RWPE1 (cell line): Measurements from ENCODE around the gene SH3TC2.

Experiments used
- CTCF ChIA-PET: fragments of 350-600 bp; sonication (Branson Sonifier 250); formaldehyde crosslinking; extraction: SDS; loops from one replicate; lab custom pipeline; 2021; lab: Yijun Ruan, JAX
- POLR2A ChIA-PET: fragments of 400-600 bp; formaldehyde crosslinking; extraction: SDS; loops from one replicate; lab custom pipeline; 2020; ENCODE audit warnings: antibody characterized with exemption; ENCODE audit not compliant: low non-redundant PET; lab: Yijun Ruan, JAX
- DNase-seq: peaks from one replicate; pipeline ENCODE4 v3.0.0; 2012; ENCODE audit warnings: low spot score
- H3K27ac ChIP-seq: fragments of 450-650 bp; 2 replicates; pipeline ENCODE4 v1.5.1; 2017
- TF ChIP-seq, protein P1 (sequence below): fragments of 450-650 bp; conservative IDR thresholded peaks from 2 replicates; pipeline ENCODE4 v1.5.1; 2017; ENCODE audit warnings: low read depth, mild to moderate bottlenecking

The SH3TC2 gene

DNA sequence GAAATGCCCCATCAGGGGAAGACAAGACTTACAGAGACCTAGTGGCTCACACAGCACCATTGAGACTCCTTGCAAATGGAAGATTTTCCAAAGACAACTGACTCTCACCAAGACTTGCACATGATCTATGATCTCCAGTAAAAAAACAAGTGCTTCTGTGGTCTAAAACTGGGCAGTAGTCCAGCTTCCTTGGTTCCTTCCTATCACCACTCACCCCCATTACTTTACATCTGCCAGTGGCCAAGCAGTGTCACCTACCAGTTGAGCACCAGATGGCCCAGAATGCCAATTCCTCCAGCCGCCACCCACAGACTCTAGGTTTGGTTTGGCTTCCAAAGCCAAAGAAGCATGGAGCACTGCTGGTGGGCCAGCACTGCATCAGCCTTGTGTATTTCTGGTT lies 47.7 kb downstream of the SH3TC2 start:
- H3K27ac ChIP-seq, result no peak overlapping the region
- ChIA-PET POLR2A (no interaction called here), CTCF (interaction anchor here (0.7 kb wide), 1 partner anchor 269 kb away, joined by 3 read pairs; no protein-coding TSS in a partner anchor)
- no peak for DNase-seq
- TF ChIP-seq, protein P1, sequence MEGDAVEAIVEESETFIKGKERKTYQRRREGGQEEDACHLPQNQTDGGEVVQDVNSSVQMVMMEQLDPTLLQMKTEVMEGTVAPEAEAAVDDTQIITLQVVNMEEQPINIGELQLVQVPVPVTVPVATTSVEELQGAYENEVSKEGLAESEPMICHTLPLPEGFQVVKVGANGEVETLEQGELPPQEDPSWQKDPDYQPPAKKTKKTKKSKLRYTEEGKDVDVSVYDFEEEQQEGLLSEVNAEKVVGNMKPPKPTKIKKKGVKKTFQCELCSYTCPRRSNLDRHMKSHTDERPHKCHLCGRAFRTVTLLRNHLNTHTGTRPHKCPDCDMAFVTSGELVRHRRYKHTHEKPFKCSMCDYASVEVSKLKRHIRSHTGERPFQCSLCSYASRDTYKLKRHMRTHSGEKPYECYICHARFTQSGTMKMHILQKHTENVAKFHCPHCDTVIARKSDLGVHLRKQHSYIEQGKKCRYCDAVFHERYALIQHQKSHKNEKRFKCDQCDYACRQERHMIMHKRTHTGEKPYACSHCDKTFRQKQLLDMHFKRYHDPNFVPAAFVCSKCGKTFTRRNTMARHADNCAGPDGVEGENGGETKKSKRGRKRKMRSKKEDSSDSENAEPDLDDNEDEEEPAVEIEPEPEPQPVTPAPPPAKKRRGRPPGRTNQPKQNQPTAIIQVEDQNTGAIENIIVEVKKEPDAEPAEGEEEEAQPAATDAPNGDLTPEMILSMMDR, result no peak

GRCh38 chr5:149014571-149015031 lies 48.3 kb downstream of the SH3TC2 start:
- ChIA-PET POLR2A (no interaction called here), CTCF (interaction anchor here (0.6 to 0.7 kb wide), 4 partner anchors 268 to 1092 kb away, joined by 3 to 5 read pairs (median 3); no protein-coding TSS in a partner anchor)
- no peak overlapping the region for H3K27ac ChIP-seq
- no peak for DNase-seq
- TF ChIP-seq, protein P1, result no peak

DNA sequence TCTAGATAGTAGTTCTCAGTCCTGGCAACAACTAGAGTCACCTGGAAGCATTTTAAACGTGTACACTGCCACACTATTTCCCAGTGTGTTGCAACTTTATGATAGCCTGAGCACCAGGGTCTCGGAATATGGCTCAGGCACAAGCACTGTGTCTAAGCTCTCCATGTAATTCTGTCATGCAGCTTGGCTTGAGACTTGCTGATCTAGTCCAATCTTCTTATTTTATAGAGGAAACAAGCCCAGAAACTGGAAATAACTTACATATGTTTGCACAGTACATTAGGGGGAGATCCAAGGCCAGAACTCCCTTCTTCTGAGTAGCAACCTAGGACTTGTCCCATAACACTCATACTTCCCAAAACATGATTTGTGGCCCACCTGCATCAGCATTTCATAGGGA lies 49.1 kb downstream of the SH3TC2 start:
- TF ChIP-seq, protein P1, result no peak
- CTCF ChIA-PET, result interaction anchor here (0.6 kb wide), 1 partner anchor 1092 kb away, joined by 5 read pairs; no protein-coding TSS in a partner anchor

GRCh38 chr5:149012350-149012749 lies 50.5 kb downstream of the SH3TC2 start:
- H3K27ac ChIP-seq, result no peak overlapping the region
- DNase-seq, result no peak
- ChIA-PET POLR2A (no interaction called here), CTCF (interaction anchor here (0.6 to 1.1 kb wide), 7 partner anchors 11 to 832 kb away, joined by 3 to 5 read pairs (median 4); no protein-coding TSS in a partner anchor)
- TF ChIP-seq, protein P1, result no peak

More for the DNA sequence above, 49.1 kb downstream of the SH3TC2 start:
- no peak for DNase-seq
- H3K27ac ChIP-seq, result no peak overlapping the region
- POLR2A ChIA-PET, result no interaction called here

DNA sequence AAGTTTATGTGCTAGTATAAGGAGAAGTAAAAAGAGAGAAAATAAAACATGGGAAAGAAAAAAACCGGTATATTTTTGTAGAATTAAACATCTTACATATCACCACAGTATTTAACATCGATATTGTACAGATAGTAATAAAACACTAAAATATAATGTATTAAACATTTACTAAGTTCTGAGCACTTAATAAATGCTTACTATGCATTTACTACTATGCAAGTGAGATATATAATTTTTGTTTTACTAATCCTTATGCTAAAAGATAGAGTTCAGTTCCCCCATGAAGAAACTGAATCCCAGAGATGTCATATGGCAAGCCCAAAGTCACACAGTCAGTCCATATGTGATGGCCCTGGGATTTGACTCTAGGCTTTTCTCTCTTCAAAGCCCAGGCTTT lies 51.1 kb downstream of the SH3TC2 start:
- DNase-seq, result no peak
- ChIA-PET CTCF (interaction anchor here (0.6 to 1.9 kb wide), 8 partner anchors 10 to 832 kb away, joined by 3 to 7 read pairs (median 4); no protein-coding TSS in a partner anchor), POLR2A (no interaction called here)
- TF ChIP-seq, protein P1, result no peak
- H3K27ac ChIP-seq, result no peak overlapping the region

DNA sequence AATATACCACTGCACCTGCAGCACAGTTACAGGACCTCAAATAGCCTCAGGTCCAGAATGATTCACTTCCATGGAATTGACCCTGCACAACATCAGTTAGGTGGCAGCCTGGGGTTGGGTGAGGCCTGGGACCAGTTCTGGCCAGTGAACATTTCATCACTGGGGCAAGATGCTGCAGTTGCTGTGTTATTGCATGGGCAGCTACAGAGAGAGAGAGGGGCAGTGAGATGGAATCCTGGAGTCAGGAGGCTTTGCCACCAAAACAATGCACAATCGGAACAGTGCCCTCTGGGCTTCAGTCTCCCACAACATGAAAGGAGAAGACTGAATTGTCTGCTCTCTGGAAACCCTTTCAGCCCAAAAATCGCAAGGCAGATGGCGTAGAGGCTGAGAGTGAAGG lies 51.8 kb downstream of the SH3TC2 start:
- ChIA-PET POLR2A (no interaction called here), CTCF (interaction anchor here (0.6 to 1.9 kb wide), 5 partner anchors 9 to 270 kb away, joined by 3 to 7 read pairs (median 4); no protein-coding TSS in a partner anchor)
- TF ChIP-seq, protein P1, result no peak
- peak; percentile 93 for DNase-seq
- peak overlapping the region; percentile 55 for H3K27ac ChIP-seq
